Measurements from ENCODE around the gene ERN1.

The ERN1 gene

GRCh38 chr17:64004903-64005733 lies 124.8 kb downstream of the ERN1 start:
- Histone ChIP-seq H3K27ac (ENCODE audit: low read depth, low read length) (no peak overlapping the region), H3K27me3 (ENCODE audit: insufficient read depth, low read length) (no peaks in the 10 kb centered on the region), H3K9ac (ENCODE audit: low read depth, low read length) (no peak overlapping the region), H3K9me3 (ENCODE audit: insufficient read depth, low read depth, low read length) (no peaks in the 10 kb centered on the region), H3K36me3 (ENCODE audit: insufficient read depth, low read length) (no peaks in the 10 kb centered on the region), H3K4me1 (ENCODE audit: insufficient read depth, low read length) (no peaks in the 10 kb centered on the region), H3K4me3 (ENCODE audit: low read length) (no peak overlapping the region)
- WGBS: 88% methylated on average over 19 of the region's 19 CpGs

DNA sequence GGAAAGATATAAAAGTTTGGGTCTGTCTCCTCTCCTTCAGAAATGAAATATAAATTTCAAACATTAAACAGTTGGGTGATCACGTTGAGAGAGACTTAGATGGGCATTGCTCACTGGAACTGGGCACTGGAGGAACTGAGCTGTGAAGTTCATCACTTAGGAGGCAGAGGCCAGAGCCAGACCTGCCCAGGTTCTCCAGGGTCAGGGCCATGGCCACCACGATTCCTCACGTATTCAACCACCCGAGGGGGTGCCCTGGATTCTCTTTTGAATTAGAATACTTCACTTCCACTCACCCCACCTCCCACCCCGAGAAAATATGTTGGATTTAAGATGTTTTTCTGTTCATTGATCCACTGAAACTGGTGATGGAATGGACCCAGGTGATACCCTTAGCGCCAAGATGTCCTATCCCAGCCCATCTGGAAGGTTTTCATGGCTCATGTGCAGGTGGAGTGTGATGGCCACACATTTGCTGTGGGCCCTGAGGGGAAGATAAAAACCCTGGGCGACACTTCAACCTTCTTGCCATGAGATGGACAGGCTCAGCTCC lies 125.7 kb downstream of the ERN1 start:
- WGBS: 93% methylated on average over 6 of the region's 7 CpGs
- H3K9me3 ChIP-seq (ENCODE audit: insufficient read depth, low read depth, low read length): no peaks in the 10 kb centered on the region
- H3K36me3 ChIP-seq (ENCODE audit: insufficient read depth, low read length): no peaks in the 10 kb centered on the region
- no peak overlapping the region for H3K4me3 ChIP-seq (ENCODE audit: low read length)
- no peaks in the 10 kb centered on the region for H3K4me1 ChIP-seq (ENCODE audit: insufficient read depth, low read length)
- H3K27me3 ChIP-seq (ENCODE audit: insufficient read depth, low read length): peaks cover 3% of the 10 kb centered on the region
- H3K9ac ChIP-seq (ENCODE audit: low read depth, low read length): no peak overlapping the region
- H3K27ac ChIP-seq (ENCODE audit: low read depth, low read length): no peak overlapping the region

- Histone ChIP-seq H3K9me3 (ENCODE audit: insufficient read depth, low read depth, low read length) (no peaks in the 10 kb centered on the region), H3K27me3 (ENCODE audit: insufficient read depth, low read length) (peaks cover 10% of the 10 kb centered on the region), H3K4me3 (ENCODE audit: low read length) (no peak overlapping the region), H3K27ac (ENCODE audit: low read depth, low read length) (no peak overlapping the region), H3K36me3 (ENCODE audit: insufficient read depth, low read length) (no peaks in the 10 kb centered on the region), H3K9ac (ENCODE audit: low read depth, low read length) (no peak overlapping the region), H3K4me1 (ENCODE audit: insufficient read depth, low read length) (no peaks in the 10 kb centered on the region)
- WGBS: 88% methylated on average over 13 of the region's 13 CpGs
These were observed 126.3 kb downstream of the ERN1 start for GRCh38 chr17:64003526-64004121.

DNA sequence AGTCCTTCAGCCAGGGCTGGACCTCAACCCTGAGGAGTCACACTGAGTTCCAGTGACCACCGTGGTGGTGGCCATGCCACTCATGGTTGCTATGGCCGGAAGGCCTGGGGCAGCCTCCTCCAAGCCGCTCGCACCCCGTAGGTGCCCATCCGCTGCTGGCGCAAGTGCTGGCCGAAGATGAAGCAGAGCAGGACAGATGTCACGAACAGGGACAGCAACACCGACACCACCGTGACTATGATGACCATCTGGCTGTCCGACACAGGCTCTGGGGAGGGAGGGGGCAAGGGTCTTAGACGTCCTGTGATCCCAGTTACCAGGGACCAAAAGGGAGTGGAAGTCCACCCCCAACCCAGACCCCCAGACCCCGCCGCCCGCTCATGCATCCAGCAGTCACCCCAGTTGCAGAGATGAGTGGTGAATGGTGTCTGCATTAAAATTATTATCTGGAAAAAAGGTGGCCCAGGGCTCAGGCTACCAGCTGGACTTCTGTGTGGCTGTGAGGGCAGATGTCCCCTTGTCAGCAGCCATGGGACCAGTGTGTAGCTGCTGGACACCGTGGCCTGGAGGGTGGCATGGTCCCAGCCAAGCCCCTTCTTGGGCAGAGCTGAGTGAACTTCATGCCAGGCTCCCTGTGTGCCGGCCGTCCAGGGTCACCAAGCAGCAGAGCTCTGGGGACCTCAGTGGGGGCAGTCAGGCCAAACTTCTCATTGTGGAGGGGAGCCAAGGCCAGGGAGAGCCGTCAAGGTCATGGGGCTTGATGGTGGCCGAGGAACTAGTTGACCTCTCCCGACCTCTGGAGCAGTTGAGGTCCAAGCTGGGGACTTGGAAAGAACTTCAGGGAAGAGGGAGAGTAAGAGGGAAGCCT lies 127.1 kb downstream of the ERN1 start:
- no peak overlapping the region for H3K27ac ChIP-seq (ENCODE audit: low read depth, low read length)
- H3K9ac ChIP-seq (ENCODE audit: low read depth, low read length): no peak overlapping the region
- H3K36me3 ChIP-seq (ENCODE audit: insufficient read depth, low read length): no peaks in the 10 kb centered on the region
- H3K27me3 ChIP-seq (ENCODE audit: insufficient read depth, low read length): peaks cover 12% of the 10 kb centered on the region
- no peaks in the 10 kb centered on the region for H3K9me3 ChIP-seq (ENCODE audit: insufficient read depth, low read depth, low read length)
- H3K4me3 ChIP-seq (ENCODE audit: low read length): no peak overlapping the region
- 94% methylated on average over 22 of the region's 22 CpGs for whole genome bisulfite sequencing
- H3K4me1 ChIP-seq (ENCODE audit: insufficient read depth, low read length): no peaks in the 10 kb centered on the region

GRCh38 chr17:64001763-64002529 lies 128.0 kb downstream of the ERN1 start:
- WGBS: 86% methylated on average over 13 of the region's 14 CpGs
- Histone ChIP-seq H3K4me3 (ENCODE audit: low read length) (no peak overlapping the region), H3K27ac (ENCODE audit: low read depth, low read length) (no peak overlapping the region), H3K4me1 (ENCODE audit: insufficient read depth, low read length) (peaks cover 6% of the 10 kb centered on the region; the same call in 1 of the 2 replicates), H3K36me3 (ENCODE audit: insufficient read depth, low read length) (no peaks in the 10 kb centered on the region), H3K9ac (ENCODE audit: low read depth, low read length) (no peak overlapping the region), H3K27me3 (ENCODE audit: insufficient read depth, low read length) (peaks cover 21% of the 10 kb centered on the region), H3K9me3 (ENCODE audit: insufficient read depth, low read depth, low read length) (no peaks in the 10 kb centered on the region)

GRCh38 chr17:64001091-64001579 lies 128.8 kb downstream of the ERN1 start:
- Histone ChIP-seq H3K4me3 (ENCODE audit: low read length) (no peak overlapping the region), H3K9me3 (ENCODE audit: insufficient read depth, low read depth, low read length) (no peaks in the 10 kb centered on the region), H3K9ac (ENCODE audit: low read depth, low read length) (no peak overlapping the region), H3K36me3 (ENCODE audit: insufficient read depth, low read length) (no peaks in the 10 kb centered on the region), H3K4me1 (ENCODE audit: insufficient read depth, low read length) (peaks cover 6% of the 10 kb centered on the region; the same call in 1 of the 2 replicates), H3K27ac (ENCODE audit: low read depth, low read length) (no peak overlapping the region), H3K27me3 (ENCODE audit: insufficient read depth, low read length) (peaks cover 27% of the 10 kb centered on the region)
- 83% methylated on average over 5 of the region's 7 CpGs for WGBS

DNA sequence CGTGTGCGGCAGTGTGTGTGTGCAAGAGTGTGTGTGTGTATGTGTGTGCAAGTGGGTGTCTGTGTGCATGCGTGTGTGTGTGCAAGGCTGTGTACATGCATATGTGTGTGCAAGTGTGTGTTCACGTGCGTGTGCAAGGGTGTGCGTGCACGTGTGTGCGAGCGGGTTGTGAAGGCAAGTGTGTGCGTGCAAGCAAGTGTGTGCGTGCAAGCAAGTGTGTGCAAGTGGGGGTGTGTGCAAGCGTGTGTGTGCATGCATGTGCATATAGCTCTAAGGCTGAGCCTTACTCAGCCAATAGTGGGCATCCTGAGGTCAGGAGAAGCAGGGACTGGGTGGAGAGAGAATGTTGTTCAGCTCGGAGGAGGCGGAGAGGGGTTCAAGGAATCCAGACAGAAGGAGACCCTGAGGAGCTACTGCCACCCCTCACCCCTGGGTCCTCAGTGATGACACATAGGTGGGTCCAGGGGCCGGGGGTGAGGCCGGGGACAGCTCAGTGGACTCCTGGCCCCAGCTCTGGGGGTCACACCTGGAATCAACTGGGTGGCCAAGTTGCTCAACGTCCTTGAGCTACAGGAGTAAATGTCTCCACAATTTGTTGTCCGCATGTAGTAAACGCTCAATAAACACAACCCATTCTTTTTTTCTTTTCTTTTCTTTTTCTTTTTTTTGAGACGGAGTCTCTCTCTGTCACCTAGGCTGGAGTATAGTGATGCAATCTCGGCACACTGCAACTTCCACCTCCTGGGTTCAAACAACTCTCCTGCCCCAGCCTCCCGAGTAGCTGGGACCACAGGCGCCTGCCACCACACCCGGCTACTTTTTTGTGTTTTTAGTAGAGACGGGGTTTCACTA lies 130.0 kb downstream of the ERN1 start:
- no peaks in the 10 kb centered on the region for H3K9me3 ChIP-seq (ENCODE audit: insufficient read depth, low read depth, low read length)
- 93% methylated on average over 21 of the region's 25 CpGs for WGBS
- H3K36me3 ChIP-seq (ENCODE audit: insufficient read depth, low read length): no peaks in the 10 kb centered on the region
- H3K27me3 ChIP-seq (ENCODE audit: insufficient read depth, low read length): peaks cover 27% of the 10 kb centered on the region
- H3K9ac ChIP-seq (ENCODE audit: low read depth, low read length): no peak overlapping the region
- H3K4me1 ChIP-seq (ENCODE audit: insufficient read depth, low read length): peaks cover 6% of the 10 kb centered on the region; the same call in 1 of the 2 replicates
- H3K27ac ChIP-seq (ENCODE audit: low read depth, low read length): no peak overlapping the region
- no peak overlapping the region for H3K4me3 ChIP-seq (ENCODE audit: low read length)

- peak overlapping the region; percentile 90 for H3K4me3 ChIP-seq (ENCODE audit: low read length)
- no peaks in the 10 kb centered on the region for H3K9me3 ChIP-seq (ENCODE audit: insufficient read depth, low read depth, low read length)
These were observed 130.9 kb downstream of the ERN1 start for GRCh38 chr17:63998721-63999679.

More at GRCh38 chr17:63998721-63999679, 130.9 kb downstream of the ERN1 start:
- Histone ChIP-seq H3K9ac (ENCODE audit: low read depth, low read length) (no peak overlapping the region), H3K36me3 (ENCODE audit: insufficient read depth, low read length) (no peaks in the 10 kb centered on the region), H3K27ac (ENCODE audit: low read depth, low read length) (no peak overlapping the region), H3K4me1 (ENCODE audit: insufficient read depth, low read length) (peaks cover 6% of the 10 kb centered on the region; the same call in 1 of the 2 replicates), H3K27me3 (ENCODE audit: insufficient read depth, low read length) (peaks cover 30% of the 10 kb centered on the region)
- WGBS: 39% methylated on average over 32 of the region's 33 CpGs
